PC-3 (cell line): ENCODE measurements around the gene SARDH.

Experiments used
- CTCF ChIP-seq: fragments of 300-600 bp; sonication (generic); conservative IDR thresholded peaks from 2 replicates; pipeline ENCODE4 v1.5.1; 2017; ENCODE audit warnings: antibody characterized with exemption, low read depth, mild to moderate bottlenecking, low read length
- EZH2 ChIP-seq: fragments of 300-600 bp; sonication (generic); IDR thresholded peaks from one replicate; pipeline ENCODE4 v1.6.1; 2017; ENCODE audit warnings: antibody characterized with exemption, mild to moderate bottlenecking, low read length; ENCODE audit not compliant: unreplicated experiment

GRCh38 chr9:133677126-133678010 lies 60.8 kb downstream of the SARDH start:
- TF ChIP-seq EZH2 (no peak), CTCF (no peak)
